ENCODE data around the gene PM20D2. TPM values are rescaled to one million over a fixed set of nuclear protein-coding genes. Genes with fewer than 3 reads are reported as not detected.
A peak's percentile ranks its signal among the peaks of the same experiment; 100 is the strongest.

PM20D2 gene
- total and polyA plus RNA-seq, 2 of the 13 experiments (the other 11 are each of a cell fraction or from before 2014, with no cell fraction given) = 13.3 to 26.3 TPM

DNA sequence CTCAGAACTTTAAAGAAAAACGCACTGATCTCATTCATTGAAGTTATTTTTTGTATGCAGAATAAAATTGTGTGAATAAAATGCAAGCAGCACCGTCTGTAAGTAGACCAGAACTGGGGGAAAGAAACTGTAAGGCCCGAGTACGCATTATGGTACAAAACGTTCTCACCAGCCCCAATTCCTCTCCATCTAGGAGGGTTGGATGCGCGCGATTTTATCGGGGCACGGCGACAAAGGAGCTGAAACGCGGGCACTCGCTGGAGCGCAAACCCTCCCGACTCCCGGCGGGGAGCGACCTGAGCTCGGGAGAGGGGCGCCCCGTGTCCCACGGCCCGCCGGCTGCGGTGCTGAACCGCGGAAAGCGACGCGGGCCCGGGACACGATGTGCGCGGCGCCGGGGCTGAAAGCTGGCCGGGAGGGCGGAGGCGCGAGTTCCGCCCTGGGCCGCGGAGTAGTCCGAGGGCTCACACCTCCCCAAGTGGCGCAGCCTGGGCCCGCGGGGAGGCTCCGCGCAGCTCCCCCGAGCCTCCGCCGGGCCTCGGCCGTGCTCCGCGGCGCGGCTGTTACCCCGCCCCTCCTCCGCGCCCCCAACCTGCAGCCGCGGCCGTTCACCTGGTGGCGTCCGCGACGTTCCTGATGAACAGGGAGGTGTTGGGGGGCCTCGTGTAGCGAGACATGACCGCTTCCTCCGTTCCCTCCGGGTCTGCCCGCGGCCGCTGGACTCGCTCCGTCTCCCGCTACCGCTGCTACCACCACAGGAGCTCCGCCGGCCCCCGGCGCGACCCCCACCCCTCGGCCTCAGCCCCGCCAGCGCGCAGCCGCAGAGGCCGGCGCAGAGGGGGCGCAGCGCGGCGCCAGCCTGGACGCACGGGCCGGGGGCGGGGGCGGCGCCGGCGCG, 28.4 kb upstream of the PM20D2 start, which contains the start of gene SRSF12 (continued):
- TF ChIP-seq, protein P1, sequence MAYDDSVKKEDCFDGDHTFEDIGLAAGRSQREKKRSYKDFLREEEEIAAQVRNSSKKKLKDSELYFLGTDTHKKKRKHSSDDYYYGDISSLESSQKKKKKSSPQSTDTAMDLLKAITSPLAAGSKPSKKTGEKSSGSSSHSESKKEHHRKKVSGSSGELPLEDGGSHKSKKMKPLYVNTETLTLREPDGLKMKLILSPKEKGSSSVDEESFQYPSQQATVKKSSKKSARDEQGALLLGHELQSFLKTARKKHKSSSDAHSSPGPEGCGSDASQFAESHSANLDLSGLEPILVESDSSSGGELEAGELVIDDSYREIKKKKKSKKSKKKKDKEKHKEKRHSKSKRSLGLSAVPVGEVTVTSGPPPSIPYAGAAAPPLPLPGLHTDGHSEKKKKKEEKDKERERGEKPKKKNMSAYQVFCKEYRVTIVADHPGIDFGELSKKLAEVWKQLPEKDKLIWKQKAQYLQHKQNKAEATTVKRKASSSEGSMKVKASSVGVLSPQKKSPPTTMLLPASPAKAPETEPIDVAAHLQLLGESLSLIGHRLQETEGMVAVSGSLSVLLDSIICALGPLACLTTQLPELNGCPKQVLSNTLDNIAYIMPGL (CRISPR knock-in tag; IDR thresholded peaks at IDR 0.05; ENCODE audit: borderline replicate concordance in 1 of 2, low read depth in 1 of 2) = peak; percentile 45 to 76; a peak in 2 of 4 replicates
- TF ChIP-seq KAT7 (CRISPR knock-in tag; IDR thresholded peaks at IDR 0.05; ENCODE audit: borderline replicate concordance) (peak; percentile 52; the same call in 1 of the 2 replicates), ZNF724P (CRISPR knock-in tag; IDR thresholded peaks at IDR 0.05; ENCODE audit: borderline replicate concordance) (no peak), ZNF773 (CRISPR knock-in tag; IDR thresholded peaks at IDR 0.05; ENCODE audit: borderline replicate concordance) (no peak), ZNF138 (CRISPR knock-in tag; IDR thresholded peaks at IDR 0.05; ENCODE audit: low read depth) (no peak), FLYWCH1 (CRISPR knock-in tag; IDR thresholded peaks at IDR 0.05) (no peak), SALL1 (CRISPR knock-in tag; IDR thresholded peaks at IDR 0.05) (peak; percentile 61), SMAD1 (CRISPR knock-in tag; IDR thresholded peaks at IDR 0.05; ENCODE audit: borderline replicate concordance, low read depth) (0 out of 2 replicates have a peak, but pooled peaks have one; percentile 47), ZNF263 (CRISPR knock-in tag; IDR thresholded peaks at IDR 0.05) (0 out of 2 replicates have a peak, but pooled peaks have one; percentile 11), ZNF225 (CRISPR knock-in tag; IDR thresholded peaks at IDR 0.05) (no peak), PHF8 (CRISPR knock-in tag; IDR thresholded peaks at IDR 0.05) (no peak), SMAD9 (CRISPR knock-in tag; IDR thresholded peaks at IDR 0.05) (no peak), BRD4 (CRISPR knock-in tag; IDR thresholded peaks at IDR 0.05) (no peak), GLI4 (CRISPR knock-in tag; IDR thresholded peaks at IDR 0.05; ENCODE audit: borderline replicate concordance) (0 out of 2 replicates have a peak, but pooled peaks have one; percentile 32), ZNF44 (CRISPR knock-in tag; IDR thresholded peaks at IDR 0.05) (no peak), ZSCAN29 (CRISPR knock-in tag; conservative IDR thresholded peaks at IDR 0.05) (no peak), ADNP (CRISPR knock-in tag; IDR thresholded peaks at IDR 0.05) (no peak), ETV6 (CRISPR knock-in tag; conservative IDR thresholded peaks at IDR 0.05) (no peak), ZNF326 (CRISPR knock-in tag; IDR thresholded peaks at IDR 0.05; ENCODE audit: borderline replicate concordance) (no peak)
- TF ChIP-seq, protein P2, sequence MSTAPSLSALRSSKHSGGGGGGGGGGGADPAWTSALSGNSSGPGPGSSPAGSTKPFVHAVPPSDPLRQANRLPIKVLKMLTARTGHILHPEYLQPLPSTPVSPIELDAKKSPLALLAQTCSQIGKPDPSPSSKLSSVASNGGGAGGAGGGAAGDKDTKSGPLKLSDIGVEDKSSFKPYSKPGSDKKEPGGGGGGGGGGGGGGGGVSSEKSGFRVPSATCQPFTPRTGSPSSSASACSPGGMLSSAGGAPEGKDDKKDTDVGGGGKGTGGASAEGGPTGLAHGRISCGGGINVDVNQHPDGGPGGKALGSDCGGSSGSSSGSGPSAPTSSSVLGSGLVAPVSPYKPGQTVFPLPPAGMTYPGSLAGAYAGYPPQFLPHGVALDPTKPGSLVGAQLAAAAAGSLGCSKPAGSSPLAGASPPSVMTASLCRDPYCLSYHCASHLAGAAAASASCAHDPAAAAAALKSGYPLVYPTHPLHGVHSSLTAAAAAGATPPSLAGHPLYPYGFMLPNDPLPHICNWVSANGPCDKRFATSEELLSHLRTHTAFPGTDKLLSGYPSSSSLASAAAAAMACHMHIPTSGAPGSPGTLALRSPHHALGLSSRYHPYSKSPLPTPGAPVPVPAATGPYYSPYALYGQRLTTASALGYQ (CRISPR knock-in tag; IDR thresholded peaks at IDR 0.05) = 0 out of 2 replicates have a peak, but pooled peaks have one; percentile 24
- TF ChIP-seq, protein P3, sequence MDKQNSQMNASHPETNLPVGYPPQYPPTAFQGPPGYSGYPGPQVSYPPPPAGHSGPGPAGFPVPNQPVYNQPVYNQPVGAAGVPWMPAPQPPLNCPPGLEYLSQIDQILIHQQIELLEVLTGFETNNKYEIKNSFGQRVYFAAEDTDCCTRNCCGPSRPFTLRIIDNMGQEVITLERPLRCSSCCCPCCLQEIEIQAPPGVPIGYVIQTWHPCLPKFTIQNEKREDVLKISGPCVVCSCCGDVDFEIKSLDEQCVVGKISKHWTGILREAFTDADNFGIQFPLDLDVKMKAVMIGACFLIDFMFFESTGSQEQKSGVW (CRISPR knock-in tag; IDR thresholded peaks at IDR 0.05; ENCODE audit: borderline replicate concordance) = no peak

All from HepG2 (cell line).